Mucosa of gallbladder (tissue), 1 donor: ENCODE measurements around the gene NDUFAF5. TPM values are rescaled to one million over a fixed set of nuclear protein-coding genes. Genes with fewer than 3 reads are reported as not detected.

Experiments used
- total RNA-seq: library from RNA; stranded (reverse); gene quantifications from one replicate; pipeline ENCODE4 v1.2.1, GENCODE V29; 2021
- donor health status: DM: no; HTN: no; CAD: no.

Gene NDUFAF5
- total RNA-seq, 1 donor from 2014 or later, result 22.9 TPM

Other genes with a start within 250 kb of the NDUFAF5 start
- gene TASP1, start 146.1 kb upstream of the NDUFAF5 start, total RNA-seq, result 11.8 TPM
- gene ESF1, start 109 bp upstream of the NDUFAF5 start, total RNA-seq, result 11.6 TPM
- 0.52 TPM for gene SEL1L2, start 205.6 kb downstream of the NDUFAF5 start, total RNA-seq
- gene MACROD2, start 210.5 kb downstream of the NDUFAF5 start, total RNA-seq, result 7.5 TPM